ENCODE measurements around the gene LRCOL1. TPM values are rescaled to one million over a fixed set of nuclear protein-coding genes. Genes with fewer than 3 reads are reported as not detected.

The LRCOL1 gene
- polyA plus RNA-seq, 3 donors: not detected

DNA sequence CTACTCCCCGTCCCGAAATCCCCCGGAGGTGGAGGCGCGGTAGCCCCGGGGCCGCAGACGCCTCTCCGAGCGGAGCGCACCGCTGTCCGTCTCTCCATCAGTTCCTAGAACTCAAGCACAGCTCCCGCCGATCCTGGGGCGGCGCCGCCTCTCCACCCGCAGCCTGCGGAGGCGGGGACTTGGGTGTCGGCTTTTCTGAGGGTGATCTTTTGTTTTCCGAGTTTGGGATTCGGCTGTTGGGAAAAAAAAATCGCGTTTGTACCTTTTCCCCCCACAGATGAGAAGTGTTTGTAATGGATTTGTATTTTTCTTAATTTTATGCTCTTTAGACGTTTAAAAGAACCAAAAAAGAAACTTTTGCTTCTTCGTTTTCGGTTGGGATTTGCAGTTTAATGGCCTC lies 26.6 kb downstream of the LRCOL1 start:
- intact Hi-C loops (cut with micrococcal nuclease): no loop called here
- no peak overlapping the region for H2AFZ ChIP-seq (ENCODE audit: insufficient read depth, low read depth, low read length, poor library complexity, severe bottlenecking)
- H3K4me2 ChIP-seq (replicated peaks; ENCODE audit: extremely low read depth, low read length, poor library complexity, severe bottlenecking): no peak overlapping the region
- H3K36me3 ChIP-seq (replicated peaks in 1 of 2; ENCODE audit: control insufficient read depth in 1 of 2, insufficient read depth in 2 of 2, low read length in 2 of 2): peaks cover 9 to 13% of the 10 kb centered on the region in 2 donors
- no peak for DNase-seq
- no peak overlapping the region for H3K4me3 Mint-ChIP-seq
- no peak overlapping the region for H3K27ac ChIP-seq (ENCODE audit: low read depth in 1 of 2, low read length in 2 of 2)
- no peak overlapping the region for H3K9ac ChIP-seq (ENCODE audit: insufficient read depth, low read length, poor library complexity, severe bottlenecking)
- H3K27ac Mint-ChIP-seq: no peak overlapping the region
- H3K4me1 Mint-ChIP-seq: no peaks in the 10 kb centered on the region
- H3K4me1 ChIP-seq (ENCODE audit: control insufficient read depth in 1 of 2, insufficient read depth in 2 of 2, low read length in 2 of 2): no peaks in the 10 kb centered on the region
- H3K9me3 Mint-ChIP-seq: peaks cover 0 to 6% (median 2%) of the 10 kb centered on the region in 7 donors
- H4K20me1 ChIP-seq (ENCODE audit: insufficient read depth, low read length): no peaks in the 10 kb centered on the region
- TF ChIP-seq, protein P1, sequence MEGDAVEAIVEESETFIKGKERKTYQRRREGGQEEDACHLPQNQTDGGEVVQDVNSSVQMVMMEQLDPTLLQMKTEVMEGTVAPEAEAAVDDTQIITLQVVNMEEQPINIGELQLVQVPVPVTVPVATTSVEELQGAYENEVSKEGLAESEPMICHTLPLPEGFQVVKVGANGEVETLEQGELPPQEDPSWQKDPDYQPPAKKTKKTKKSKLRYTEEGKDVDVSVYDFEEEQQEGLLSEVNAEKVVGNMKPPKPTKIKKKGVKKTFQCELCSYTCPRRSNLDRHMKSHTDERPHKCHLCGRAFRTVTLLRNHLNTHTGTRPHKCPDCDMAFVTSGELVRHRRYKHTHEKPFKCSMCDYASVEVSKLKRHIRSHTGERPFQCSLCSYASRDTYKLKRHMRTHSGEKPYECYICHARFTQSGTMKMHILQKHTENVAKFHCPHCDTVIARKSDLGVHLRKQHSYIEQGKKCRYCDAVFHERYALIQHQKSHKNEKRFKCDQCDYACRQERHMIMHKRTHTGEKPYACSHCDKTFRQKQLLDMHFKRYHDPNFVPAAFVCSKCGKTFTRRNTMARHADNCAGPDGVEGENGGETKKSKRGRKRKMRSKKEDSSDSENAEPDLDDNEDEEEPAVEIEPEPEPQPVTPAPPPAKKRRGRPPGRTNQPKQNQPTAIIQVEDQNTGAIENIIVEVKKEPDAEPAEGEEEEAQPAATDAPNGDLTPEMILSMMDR (IDR thresholded peaks at IDR 0.05): no peak
- no peak overlapping the region for H3K4me3 ChIP-seq (replicated peaks in 1 of 3; ENCODE audit: low read depth in 2 of 3, low read length in 3 of 3)
- H3K27me3 ChIP-seq (ENCODE audit: control insufficient read depth in 2 of 2, insufficient read depth in 2 of 2, low read length in 2 of 2): no peaks in the 10 kb centered on the region
- 95% methylated on average over 16 of the region's 29 CpGs for WGBS (ENCODE audit: insufficient coverage)
- peaks cover 0 to 9% of the 10 kb centered on the region in 2 donors for H3K9me3 ChIP-seq (replicated peaks in 1 of 2; ENCODE audit: control insufficient read depth in 1 of 2, insufficient read depth in 1 of 2, low read length in 2 of 2)
- H3K36me3 Mint-ChIP-seq: peaks cover 15 to 37% of the 10 kb centered on the region in 2 donors
- H3K27me3 Mint-ChIP-seq (ENCODE audit: low read depth in 3 of 3): peaks cover 0 to 2% (median 2%) of the 10 kb centered on the region in 3 donors
- no peaks in the 10 kb centered on the region for H3K79me2 ChIP-seq (ENCODE audit: insufficient read depth, low read length)

- Histone ChIP-seq H4K20me1 (ENCODE audit: insufficient read depth, low read length) (no peaks in the 10 kb centered on the region), H3K9me3 (replicated peaks in 1 of 2; ENCODE audit: control insufficient read depth in 1 of 2, insufficient read depth in 1 of 2, low read length in 2 of 2) (peaks cover 0 to 9% of the 10 kb centered on the region in 2 donors), H3K27me3 (ENCODE audit: control insufficient read depth in 2 of 2, insufficient read depth in 2 of 2, low read length in 2 of 2) (no peaks in the 10 kb centered on the region), H3K4me2 (replicated peaks; ENCODE audit: extremely low read depth, low read length, poor library complexity, severe bottlenecking) (no peak overlapping the region), H3K4me3 (replicated peaks in 1 of 3; ENCODE audit: low read depth in 2 of 3, low read length in 3 of 3) (no peak overlapping the region), H3K4me1 (ENCODE audit: control insufficient read depth in 1 of 2, insufficient read depth in 2 of 2, low read length in 2 of 2) (no peaks in the 10 kb centered on the region), H3K79me2 (ENCODE audit: insufficient read depth, low read length) (no peaks in the 10 kb centered on the region), H2AFZ (ENCODE audit: insufficient read depth, low read depth, low read length, poor library complexity, severe bottlenecking) (no peak overlapping the region), H3K36me3 (replicated peaks in 1 of 2; ENCODE audit: control insufficient read depth in 1 of 2, insufficient read depth in 2 of 2, low read length in 2 of 2) (peaks cover 13 to 16% of the 10 kb centered on the region in 2 donors), H3K27ac (ENCODE audit: low read depth in 1 of 2, low read length in 2 of 2) (no peak overlapping the region), H3K9ac (ENCODE audit: insufficient read depth, low read length, poor library complexity, severe bottlenecking) (no peak overlapping the region)
- Mint-ChIP-seq H3K4me1 (no peaks in the 10 kb centered on the region), H3K27me3 (ENCODE audit: low read depth in 3 of 3) (peaks cover 0 to 2% (median 2%) of the 10 kb centered on the region in 3 donors), H3K9me3 (peaks cover 0 to 6% (median 0%) of the 10 kb centered on the region in 7 donors), H3K36me3 (peaks cover 18 to 40% of the 10 kb centered on the region in 2 donors), H3K4me3 (no peak overlapping the region), H3K27ac (no peak overlapping the region)
- 90% methylated on average over 41 of the region's 50 CpGs for WGBS (ENCODE audit: insufficient coverage)
- DNase-seq: no peak
- TF ChIP-seq, protein P1 (IDR thresholded peaks at IDR 0.05): no peak
- intact Hi-C loops (cut with micrococcal nuclease): no loop called here
Measured at GRCh38 chr12:132583411-132583710, 27.0 kb downstream of the LRCOL1 start.
